ENCODE measurements around the gene ANKRD42.

ANKRD42 gene

DNA sequence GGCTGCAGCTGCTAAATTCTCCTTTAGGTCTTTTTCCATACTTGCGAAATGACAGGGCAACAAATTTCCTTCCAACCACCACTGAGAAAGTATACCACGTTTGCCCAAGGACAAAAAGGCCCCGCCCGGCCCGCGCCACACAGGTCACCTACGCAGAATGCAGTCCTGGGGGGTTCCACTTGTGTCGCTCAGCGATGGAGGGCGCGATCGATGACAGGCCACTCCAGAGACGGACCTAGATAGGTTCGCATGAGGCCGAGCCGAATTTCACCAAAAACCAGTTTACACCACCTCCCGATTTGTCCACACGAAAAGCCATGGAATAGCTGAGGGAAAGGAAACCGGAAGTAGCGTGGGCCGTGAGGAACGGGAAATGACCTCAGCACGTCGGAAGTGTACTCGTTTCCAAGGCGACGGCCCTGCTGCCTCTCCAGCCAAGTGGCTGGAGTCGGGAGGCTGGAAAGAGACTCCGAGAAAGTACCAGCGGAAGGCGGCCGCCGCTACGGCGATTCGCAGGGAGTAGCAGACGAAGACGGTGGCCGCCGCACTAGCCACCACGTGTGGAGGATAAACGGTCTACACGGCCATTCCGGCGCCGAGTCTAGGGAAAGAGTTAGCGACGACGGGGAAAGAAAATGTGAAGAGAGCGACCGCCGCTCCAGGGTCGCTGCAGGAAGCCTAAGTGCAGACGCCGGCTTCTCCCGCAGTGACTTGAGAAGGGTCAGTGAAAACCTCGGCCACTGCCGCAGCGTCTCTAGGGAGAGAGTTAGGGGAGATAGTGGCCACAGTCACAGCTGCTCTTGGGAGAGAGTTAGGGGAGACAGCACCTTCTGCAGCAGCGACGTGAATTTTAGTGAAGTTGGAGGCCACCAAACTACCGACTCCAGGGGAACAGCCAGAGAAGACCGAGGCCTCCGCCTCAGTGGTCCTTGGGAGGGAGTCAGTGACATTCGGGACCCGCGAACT is at the start of gene ANKRD42:
TSS of gene ANKRD42 (plus strand) at position 398 of the 966 bp plus-strand sequence. CDS start 959 bp downstream, outside the sequence.
- Histone ChIP-seq H3K27ac (ENCODE audit: extremely low read depth, low read depth, low read length) (peak within 1 kb of the TSS; percentile 32; the same call in 1 of the 2 replicates), H3K4me3 (ENCODE audit: low read depth, low read length) (peak within 1 kb of the TSS; percentile 73), H3K36me3 (ENCODE audit: control insufficient read depth in 2 of 2, insufficient read depth in 1 of 2, low read length in 2 of 2) (peaks cover 3 to 40% of the 10 kb centered on the region in 2 experiments; a peak in 2 of 3 replicates), H3K9me3 (ENCODE audit: control insufficient read depth, insufficient read depth, low read depth, low read length) (no peaks in the 10 kb centered on the region), H3K4me1 (ENCODE audit: control insufficient read depth, insufficient read depth, low read length) (0 out of 2 replicates have a peak, but pooled peaks cover 3% of the 10 kb centered on the region)
- POLR2A ChIA-PET: interaction anchor here (0.7 to 1.4 kb wide), 6 partner anchors 9 to 292 kb away, joined by 3 to 9 read pairs (median 4); partner anchors contain the start of genes CCDC90B, DDIAS and PCF11
- CTCF ChIA-PET: interaction anchor here (0.6 to 0.7 kb wide), 2 partner anchors 17 to 595 kb away, joined by 3 read pairs; no protein-coding TSS in a partner anchor
- peak; percentile 25; the same call in 1 of the 2 replicates for TF ChIP-seq YY1 (tag by site-specific recombination; IDR thresholded peaks at IDR 0.05)
- 0 out of 2 replicates have a peak, but pooled peaks have one; percentile 6 for TF ChIP-seq ZSCAN30 (tag by site-specific recombination; IDR thresholded peaks at IDR 0.05)
- TF ChIP-seq EGR2 (tag by site-specific recombination; IDR thresholded peaks at IDR 0.05; ENCODE audit: low read depth): peak; percentile 60
- 0 out of 2 replicates have a peak, but pooled peaks have one; percentile 19 for TF ChIP-seq ZNF600 (tag by site-specific recombination; IDR thresholded peaks at IDR 0.05)
- TF ChIP-seq, protein P1, sequence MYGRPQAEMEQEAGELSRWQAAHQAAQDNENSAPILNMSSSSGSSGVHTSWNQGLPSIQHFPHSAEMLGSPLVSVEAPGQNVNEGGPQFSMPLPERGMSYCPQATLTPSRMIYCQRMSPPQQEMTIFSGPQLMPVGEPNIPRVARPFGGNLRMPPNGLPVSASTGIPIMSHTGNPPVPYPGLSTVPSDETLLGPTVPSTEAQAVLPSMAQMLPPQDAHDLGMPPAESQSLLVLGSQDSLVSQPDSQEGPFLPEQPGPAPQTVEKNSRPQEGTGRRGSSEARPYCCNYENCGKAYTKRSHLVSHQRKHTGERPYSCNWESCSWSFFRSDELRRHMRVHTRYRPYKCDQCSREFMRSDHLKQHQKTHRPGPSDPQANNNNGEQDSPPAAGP (tag by site-specific recombination; IDR thresholded peaks at IDR 0.05): no peak
- TF ChIP-seq ZNF341 (tag by site-specific recombination; IDR thresholded peaks at IDR 0.05; ENCODE audit: low read depth): peak; percentile 81; the same call in 1 of the 2 replicates
- no peak for TF ChIP-seq ZNF416 (tag by site-specific recombination; IDR thresholded peaks at IDR 0.05)
- peak; percentile 85; the same call in 1 of the 2 replicates for TF ChIP-seq ZNF394 (tag by site-specific recombination; IDR thresholded peaks at IDR 0.05; ENCODE audit: borderline replicate concordance)
- TF ChIP-seq, protein P2, sequence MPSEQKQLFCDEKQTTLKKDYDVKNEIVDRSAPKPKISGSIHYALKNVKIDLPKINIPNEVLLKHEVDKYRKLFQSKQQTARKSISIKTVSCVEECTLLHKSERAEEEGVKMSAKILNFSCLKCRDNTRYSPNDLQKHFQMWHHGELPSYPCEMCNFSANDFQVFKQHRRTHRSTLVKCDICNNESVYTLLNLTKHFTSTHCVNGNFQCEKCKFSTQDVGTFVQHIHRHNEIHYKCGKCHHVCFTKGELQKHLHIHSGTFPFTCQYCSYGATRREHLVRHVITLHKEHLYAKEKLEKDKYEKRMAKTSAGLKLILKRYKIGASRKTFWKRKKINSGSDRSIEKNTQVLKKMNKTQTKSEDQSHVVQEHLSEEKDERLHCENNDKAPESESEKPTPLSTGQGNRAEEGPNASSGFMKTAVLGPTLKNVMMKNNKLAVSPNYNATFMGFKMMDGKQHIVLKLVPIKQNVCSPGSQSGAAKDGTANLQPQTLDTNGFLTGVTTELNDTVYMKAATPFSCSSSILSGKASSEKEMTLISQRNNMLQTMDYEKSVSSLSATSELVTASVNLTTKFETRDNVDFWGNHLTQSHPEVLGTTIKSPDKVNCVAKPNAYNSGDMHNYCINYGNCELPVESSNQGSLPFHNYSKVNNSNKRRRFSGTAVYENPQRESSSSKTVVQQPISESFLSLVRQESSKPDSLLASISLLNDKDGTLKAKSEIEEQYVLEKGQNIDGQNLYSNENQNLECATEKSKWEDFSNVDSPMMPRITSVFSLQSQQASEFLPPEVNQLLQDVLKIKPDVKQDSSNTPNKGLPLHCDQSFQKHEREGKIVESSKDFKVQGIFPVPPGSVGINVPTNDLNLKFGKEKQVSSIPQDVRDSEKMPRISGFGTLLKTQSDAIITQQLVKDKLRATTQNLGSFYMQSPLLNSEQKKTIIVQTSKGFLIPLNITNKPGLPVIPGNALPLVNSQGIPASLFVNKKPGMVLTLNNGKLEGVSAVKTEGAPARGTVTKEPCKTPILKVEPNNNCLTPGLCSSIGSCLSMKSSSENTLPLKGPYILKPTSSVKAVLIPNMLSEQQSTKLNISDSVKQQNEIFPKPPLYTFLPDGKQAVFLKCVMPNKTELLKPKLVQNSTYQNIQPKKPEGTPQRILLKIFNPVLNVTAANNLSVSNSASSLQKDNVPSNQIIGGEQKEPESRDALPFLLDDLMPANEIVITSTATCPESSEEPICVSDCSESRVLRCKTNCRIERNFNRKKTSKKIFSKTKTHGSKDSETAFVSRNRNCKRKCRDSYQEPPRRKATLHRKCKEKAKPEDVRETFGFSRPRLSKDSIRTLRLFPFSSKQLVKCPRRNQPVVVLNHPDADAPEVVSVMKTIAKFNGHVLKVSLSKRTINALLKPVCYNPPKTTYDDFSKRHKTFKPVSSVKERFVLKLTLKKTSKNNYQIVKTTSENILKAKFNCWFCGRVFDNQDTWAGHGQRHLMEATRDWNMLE (tag by site-specific recombination; conservative IDR thresholded peaks at IDR 0.05; ENCODE audit: low read depth): peak; percentile 68
- no peak for TF ChIP-seq KLF1 (tag by site-specific recombination; IDR thresholded peaks at IDR 0.05)
- TF ChIP-seq OVOL3 (tag by site-specific recombination; IDR thresholded peaks at IDR 0.05): no peak
- 0 out of 2 replicates have a peak, but pooled peaks have one; percentile 9 for TF ChIP-seq ZBTB17 (tag by site-specific recombination; IDR thresholded peaks at IDR 0.05)
- TF ChIP-seq IKZF3 (tag by site-specific recombination; IDR thresholded peaks at IDR 0.05): peak; percentile 86
- peak; percentile 69 for TF ChIP-seq ZNF335 (tag by site-specific recombination; conservative IDR thresholded peaks at IDR 0.05)
- TF ChIP-seq ZXDB (tag by site-specific recombination; IDR thresholded peaks at IDR 0.05): 0 out of 2 replicates have a peak, but pooled peaks have one; percentile 25
- TF ChIP-seq, protein P3, sequence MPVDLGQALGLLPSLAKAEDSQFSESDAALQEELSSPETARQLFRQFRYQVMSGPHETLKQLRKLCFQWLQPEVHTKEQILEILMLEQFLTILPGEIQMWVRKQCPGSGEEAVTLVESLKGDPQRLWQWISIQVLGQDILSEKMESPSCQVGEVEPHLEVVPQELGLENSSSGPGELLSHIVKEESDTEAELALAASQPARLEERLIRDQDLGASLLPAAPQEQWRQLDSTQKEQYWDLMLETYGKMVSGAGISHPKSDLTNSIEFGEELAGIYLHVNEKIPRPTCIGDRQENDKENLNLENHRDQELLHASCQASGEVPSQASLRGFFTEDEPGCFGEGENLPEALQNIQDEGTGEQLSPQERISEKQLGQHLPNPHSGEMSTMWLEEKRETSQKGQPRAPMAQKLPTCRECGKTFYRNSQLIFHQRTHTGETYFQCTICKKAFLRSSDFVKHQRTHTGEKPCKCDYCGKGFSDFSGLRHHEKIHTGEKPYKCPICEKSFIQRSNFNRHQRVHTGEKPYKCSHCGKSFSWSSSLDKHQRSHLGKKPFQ (tag by site-specific recombination; IDR thresholded peaks at IDR 0.05): no peak
- peak; percentile 84 for TF ChIP-seq PRDM1 (tag by site-specific recombination; IDR thresholded peaks at IDR 0.05)
- TF ChIP-seq ZNF423 (tag by site-specific recombination; IDR thresholded peaks at IDR 0.05): no peak
- TF ChIP-seq, protein P4, sequence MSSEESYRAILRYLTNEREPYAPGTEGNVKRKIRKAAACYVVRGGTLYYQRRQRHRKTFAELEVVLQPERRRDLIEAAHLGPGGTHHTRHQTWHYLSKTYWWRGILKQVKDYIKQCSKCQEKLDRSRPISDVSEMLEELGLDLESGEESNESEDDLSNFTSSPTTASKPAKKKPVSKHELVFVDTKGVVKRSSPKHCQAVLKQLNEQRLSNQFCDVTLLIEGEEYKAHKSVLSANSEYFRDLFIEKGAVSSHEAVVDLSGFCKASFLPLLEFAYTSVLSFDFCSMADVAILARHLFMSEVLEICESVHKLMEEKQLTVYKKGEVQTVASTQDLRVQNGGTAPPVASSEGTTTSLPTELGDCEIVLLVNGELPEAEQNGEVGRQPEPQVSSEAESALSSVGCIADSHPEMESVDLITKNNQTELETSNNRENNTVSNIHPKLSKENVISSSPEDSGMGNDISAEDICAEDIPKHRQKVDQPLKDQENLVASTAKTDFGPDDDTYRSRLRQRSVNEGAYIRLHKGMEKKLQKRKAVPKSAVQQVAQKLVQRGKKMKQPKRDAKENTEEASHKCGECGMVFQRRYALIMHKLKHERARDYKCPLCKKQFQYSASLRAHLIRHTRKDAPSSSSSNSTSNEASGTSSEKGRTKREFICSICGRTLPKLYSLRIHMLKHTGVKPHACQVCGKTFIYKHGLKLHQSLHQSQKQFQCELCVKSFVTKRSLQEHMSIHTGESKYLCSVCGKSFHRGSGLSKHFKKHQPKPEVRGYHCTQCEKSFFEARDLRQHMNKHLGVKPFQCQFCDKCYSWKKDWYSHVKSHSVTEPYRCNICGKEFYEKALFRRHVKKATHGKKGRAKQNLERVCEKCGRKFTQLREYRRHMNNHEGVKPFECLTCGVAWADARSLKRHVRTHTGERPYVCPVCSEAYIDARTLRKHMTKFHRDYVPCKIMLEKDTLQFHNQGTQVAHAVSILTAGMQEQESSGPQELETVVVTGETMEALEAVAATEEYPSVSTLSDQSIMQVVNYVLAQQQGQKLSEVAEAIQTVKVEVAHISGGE (tag by site-specific recombination; conservative IDR thresholded peaks at IDR 0.05; ENCODE audit: low read depth): peak; percentile 75
- TF ChIP-seq, protein P5, sequence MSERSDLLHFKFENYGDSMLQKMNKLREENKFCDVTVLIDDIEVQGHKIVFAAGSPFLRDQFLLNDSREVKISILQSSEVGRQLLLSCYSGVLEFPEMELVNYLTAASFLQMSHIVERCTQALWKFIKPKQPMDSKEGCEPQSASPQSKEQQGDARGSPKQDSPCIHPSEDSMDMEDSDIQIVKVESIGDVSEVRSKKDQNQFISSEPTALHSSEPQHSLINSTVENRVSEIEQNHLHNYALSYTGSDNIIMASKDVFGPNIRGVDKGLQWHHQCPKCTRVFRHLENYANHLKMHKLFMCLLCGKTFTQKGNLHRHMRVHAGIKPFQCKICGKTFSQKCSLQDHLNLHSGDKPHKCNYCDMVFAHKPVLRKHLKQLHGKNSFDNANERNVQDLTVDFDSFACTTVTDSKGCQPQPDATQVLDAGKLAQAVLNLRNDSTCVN (tag by site-specific recombination; optimal IDR thresholded peaks at IDR 0.05): peak; percentile 5
- TF ChIP-seq ZFHX2 (tag by site-specific recombination; conservative IDR thresholded peaks at IDR 0.05): peak; percentile 64; the same call in 1 of the 2 replicates
- peak; percentile 28; the same call in 1 of the 2 replicates for TF ChIP-seq GLIS1 (tag by site-specific recombination; IDR thresholded peaks at IDR 0.05)
- peak; percentile 80 for TF ChIP-seq SP2 (tag by site-specific recombination; IDR thresholded peaks at IDR 0.05)
